Adrenal gland (tissue), 5 donors: ENCODE measurements around the gene NAT9.

ENCODE experiments used
- CTCF ChIP-seq, 6 experiments: fragments of 450-650 bp in 4 of 6; fragments of 200-600 bp in 2 of 6; sonication (generic) in 1 of 6; IDR thresholded peaks; 1 replicate in 5 of 6; 2 replicates in 1 of 6; pipeline versions ENCODE4 v1.5.1 to v1.8.0; 2016 to 2021; ENCODE audit warnings: antibody characterized with exemption in 6 of 6, mild to moderate bottlenecking in 2 of 6, moderate library complexity in 1 of 6
- POLR2A ChIP-seq, 2 donors: fragments of 450-650 bp; IDR thresholded peaks; one replicate each; pipeline ENCODE4 v1.6.1; 2017; ENCODE audit warnings: antibody characterized with exemption in 2 of 2, mild to moderate bottlenecking in 2 of 2, moderate library complexity in 1 of 2
- donor health status: DM: no; HTN: no; CAD: no.

GRCh38 chr17:74822939-74823367 is 46.8 kb upstream of the NAT9 start:
- TF ChIP-seq POLR2A (IDR thresholded peaks at IDR 0.05), result no peak
- no peak for TF ChIP-seq CTCF (IDR thresholded peaks at IDR 0.05)
